SK-N-SH treated with all-trans-retinoic acid at 6 μM for 48 hours (cell line): ENCODE data around the gene TMEM119.

ENCODE experiments used
- ATAC-seq: fragments of 200-7000 bp; cut with Tn5 transposase; 3 replicates; pipeline ENCODE4 v1.9.1; 2020; ENCODE audit warnings: mild to moderate bottlenecking, moderate library complexity
- ARNTL ChIP-seq: fragments of 450-650 bp; formaldehyde crosslinking; IDR thresholded peaks from 2 replicates; pipeline ENCODE4 v1.5.0; 2020; ENCODE audit warnings: low read depth, mild to moderate bottlenecking, moderate library complexity, borderline replicate concordance
- CSDC2 ChIP-seq: fragments of 250-450 bp; sonication (Bioruptor Pico); IDR thresholded peaks from 2 replicates; pipeline ENCODE4 v1.5.0; 2020; ENCODE audit warnings: mild to moderate bottlenecking, moderate library complexity
- ESRRG ChIP-seq: fragments of 250-450 bp; sonication (Bioruptor Pico); IDR thresholded peaks from 2 replicates; pipeline ENCODE4 v1.6.1; 2021; ENCODE audit warnings: mild to moderate bottlenecking
- GLIS3 ChIP-seq: fragments of 250-450 bp; sonication (Bioruptor Pico); IDR thresholded peaks from 2 replicates; pipeline ENCODE4 v1.5.0; 2020; ENCODE audit warnings: mild to moderate bottlenecking, moderate library complexity
- ISL1 ChIP-seq: fragments of 250-450 bp; sonication (Bioruptor Pico); IDR thresholded peaks from 2 replicates; pipeline ENCODE4 v2.1.2; 2022; ENCODE audit warnings: mild to moderate bottlenecking, moderate library complexity
- OSR1 ChIP-seq: fragments of 250-450 bp; sonication (Bioruptor Pico); IDR thresholded peaks from 2 replicates; pipeline ENCODE4 v1.8.0; 2022; ENCODE audit warnings: moderate library complexity, mild to moderate bottlenecking, inconsistent platforms
- PPARA ChIP-seq: fragments of 250-450 bp; sonication (Bioruptor Pico); IDR thresholded peaks from 2 replicates; pipeline ENCODE4 v1.5.0; 2020; ENCODE audit warnings: mild to moderate bottlenecking, borderline replicate concordance
- RARB ChIP-seq: fragments of 250-450 bp; sonication (Bioruptor Pico); IDR thresholded peaks from 2 replicates; pipeline ENCODE4 v1.8.0; 2021; ENCODE audit warnings: mild to moderate bottlenecking, moderate library complexity
- SNAI2 ChIP-seq: fragments of 250-450 bp; sonication (Bioruptor Pico); IDR thresholded peaks from 2 replicates; pipeline ENCODE4 v1.5.0; 2020; ENCODE audit warnings: mild to moderate bottlenecking, moderate library complexity
- ZC3H10 ChIP-seq: fragments of 250-450 bp; sonication (Bioruptor Pico); IDR thresholded peaks from 2 replicates; pipeline ENCODE4 v1.5.1; 2021; ENCODE audit warnings: mild to moderate bottlenecking, moderate library complexity
- ZNF565 ChIP-seq: fragments of 450-650 bp; formaldehyde crosslinking; conservative IDR thresholded peaks from 2 replicates; pipeline ENCODE4 v1.5.0; 2020; ENCODE audit warnings: low read depth, mild to moderate bottlenecking, moderate library complexity
- ZNF70 ChIP-seq: fragments of 450-650 bp; formaldehyde crosslinking; IDR thresholded peaks from 2 replicates; pipeline ENCODE4 v1.5.0; 2020; ENCODE audit warnings: mild to moderate bottlenecking, moderate library complexity
- ZNF8 ChIP-seq: fragments of 450-650 bp; formaldehyde crosslinking; IDR thresholded peaks from 2 replicates; pipeline ENCODE4 v1.5.0; 2020; ENCODE audit warnings: mild to moderate bottlenecking, moderate library complexity
- TF ChIP-seq, protein P1 (sequence below): fragments of 250-450 bp; sonication (Bioruptor Pico); IDR thresholded peaks from 2 replicates; pipeline ENCODE4 v1.8.0; 2020; ENCODE audit warnings: mild to moderate bottlenecking, moderate library complexity, borderline replicate concordance
- TF ChIP-seq, protein P2 (sequence below): fragments of 250-450 bp; sonication (Bioruptor Pico); IDR thresholded peaks from 2 replicates; pipeline ENCODE4 v1.5.1; 2021; ENCODE audit warnings: mild to moderate bottlenecking, moderate library complexity
- TF ChIP-seq, protein P3 (sequence below): fragments of 250-450 bp; sonication (Bioruptor Pico); IDR thresholded peaks from 2 replicates; pipeline ENCODE4 v1.5.1; 2020; ENCODE audit warnings: low read depth, mild to moderate bottlenecking, moderate library complexity
- TF ChIP-seq, protein P4 (sequence below): fragments of 250-450 bp; sonication (Bioruptor Pico); IDR thresholded peaks from 2 replicates; pipeline ENCODE4 v1.5.0; 2020; ENCODE audit warnings: mild to moderate bottlenecking, moderate library complexity

TMEM119 gene

DNA sequence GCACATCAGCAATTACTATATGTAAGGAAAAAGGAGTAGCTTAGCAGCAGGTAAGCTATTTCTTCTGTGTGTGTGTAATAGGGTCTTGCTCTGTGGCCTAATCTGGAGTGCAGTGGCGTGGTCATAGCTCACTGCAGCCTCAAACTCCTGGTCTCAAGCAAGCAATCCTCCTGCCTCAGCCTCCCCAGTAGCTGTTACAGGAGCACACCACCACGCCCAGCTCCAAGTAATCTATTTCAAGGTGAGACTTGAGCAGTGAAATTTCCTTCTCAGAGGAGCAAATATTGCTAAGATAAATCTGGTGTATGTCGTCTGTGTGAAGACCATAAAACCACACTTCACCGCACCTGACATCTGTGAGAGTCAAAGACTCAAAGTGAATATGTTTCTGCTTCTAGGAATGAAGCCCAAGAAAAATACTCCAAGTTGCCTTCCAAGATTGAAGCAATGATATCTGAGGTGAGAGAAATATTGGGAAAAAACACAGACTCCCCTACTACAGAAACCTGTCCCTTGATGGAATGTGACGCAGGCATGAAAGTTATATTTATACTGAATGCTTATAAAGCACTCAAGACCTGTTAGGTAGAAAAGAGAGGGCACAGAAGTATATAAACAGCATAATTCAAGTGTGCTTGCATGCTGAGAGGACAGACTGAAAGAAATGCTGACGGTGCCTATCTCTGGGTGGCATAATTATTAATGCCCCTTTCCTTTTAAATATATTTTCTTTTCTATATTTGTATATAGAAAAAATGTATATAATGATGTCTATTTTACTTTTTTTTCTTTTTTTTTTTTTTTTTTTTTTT is 38.3 kb upstream of the TMEM119 start (continued):
- TF ChIP-seq, protein P1, sequence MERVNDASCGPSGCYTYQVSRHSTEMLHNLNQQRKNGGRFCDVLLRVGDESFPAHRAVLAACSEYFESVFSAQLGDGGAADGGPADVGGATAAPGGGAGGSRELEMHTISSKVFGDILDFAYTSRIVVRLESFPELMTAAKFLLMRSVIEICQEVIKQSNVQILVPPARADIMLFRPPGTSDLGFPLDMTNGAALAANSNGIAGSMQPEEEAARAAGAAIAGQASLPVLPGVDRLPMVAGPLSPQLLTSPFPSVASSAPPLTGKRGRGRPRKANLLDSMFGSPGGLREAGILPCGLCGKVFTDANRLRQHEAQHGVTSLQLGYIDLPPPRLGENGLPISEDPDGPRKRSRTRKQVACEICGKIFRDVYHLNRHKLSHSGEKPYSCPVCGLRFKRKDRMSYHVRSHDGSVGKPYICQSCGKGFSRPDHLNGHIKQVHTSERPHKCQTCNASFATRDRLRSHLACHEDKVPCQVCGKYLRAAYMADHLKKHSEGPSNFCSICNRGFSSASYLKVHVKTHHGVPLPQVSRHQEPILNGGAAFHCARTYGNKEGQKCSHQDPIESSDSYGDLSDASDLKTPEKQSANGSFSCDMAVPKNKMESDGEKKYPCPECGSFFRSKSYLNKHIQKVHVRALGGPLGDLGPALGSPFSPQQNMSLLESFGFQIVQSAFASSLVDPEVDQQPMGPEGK (CRISPR knock-in tag) = no peak

DNA sequence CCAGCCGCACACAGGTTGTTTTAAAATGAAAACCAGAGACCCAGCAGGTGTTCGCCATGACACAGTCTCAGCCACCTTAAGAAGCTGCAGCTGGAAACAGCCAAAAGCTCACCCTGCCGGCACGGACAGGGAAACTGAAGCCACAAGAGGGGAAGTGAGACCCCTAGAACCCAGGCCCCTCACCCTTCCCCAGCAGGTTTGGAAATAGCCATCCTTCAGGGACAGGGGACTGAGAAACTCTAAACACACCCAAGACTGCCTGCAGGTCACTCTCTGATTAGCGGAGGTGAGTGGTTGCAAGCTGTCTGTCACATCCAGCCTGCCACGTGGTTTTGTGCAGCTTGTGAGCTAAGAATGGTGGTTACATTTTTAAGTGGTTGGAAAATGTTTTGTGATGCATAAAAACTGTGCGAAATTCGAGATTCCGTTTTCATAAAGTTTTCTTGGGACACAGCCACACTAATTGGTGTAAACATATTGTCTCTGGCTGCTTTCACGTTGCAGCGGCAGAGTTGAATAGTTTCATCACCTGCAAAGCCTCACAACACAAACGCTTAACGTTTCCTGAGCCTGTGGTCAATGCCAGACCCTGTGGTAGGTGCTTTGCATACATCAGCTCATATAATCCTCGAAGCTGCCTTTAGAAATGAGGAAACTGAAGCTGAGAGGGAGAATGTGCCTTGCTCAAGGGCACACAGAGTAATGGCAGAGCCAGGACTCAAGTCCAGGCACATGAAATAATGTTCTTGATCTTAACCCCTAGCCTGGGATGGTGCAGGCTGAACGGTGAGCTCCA is 37.5 kb upstream of the TMEM119 start:
- TF ChIP-seq GLIS3 (no peak), ZNF8 (no peak), ISL1 (no peak), RARB (CRISPR knock-in tag) (no peak), ZNF70 (CRISPR knock-in tag) (no peak), CSDC2 (CRISPR knock-in tag) (no peak), ESRRG (CRISPR knock-in tag) (no peak)
- TF ChIP-seq, protein P2, sequence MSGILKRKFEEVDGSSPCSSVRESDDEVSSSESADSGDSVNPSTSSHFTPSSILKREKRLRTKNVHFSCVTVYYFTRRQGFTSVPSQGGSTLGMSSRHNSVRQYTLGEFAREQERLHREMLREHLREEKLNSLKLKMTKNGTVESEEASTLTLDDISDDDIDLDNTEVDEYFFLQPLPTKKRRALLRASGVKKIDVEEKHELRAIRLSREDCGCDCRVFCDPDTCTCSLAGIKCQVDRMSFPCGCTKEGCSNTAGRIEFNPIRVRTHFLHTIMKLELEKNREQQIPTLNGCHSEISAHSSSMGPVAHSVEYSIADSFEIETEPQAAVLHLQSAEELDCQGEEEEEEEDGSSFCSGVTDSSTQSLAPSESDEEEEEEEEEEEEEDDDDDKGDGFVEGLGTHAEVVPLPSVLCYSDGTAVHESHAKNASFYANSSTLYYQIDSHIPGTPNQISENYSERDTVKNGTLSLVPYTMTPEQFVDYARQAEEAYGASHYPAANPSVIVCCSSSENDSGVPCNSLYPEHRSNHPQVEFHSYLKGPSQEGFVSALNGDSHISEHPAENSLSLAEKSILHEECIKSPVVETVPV (CRISPR knock-in tag) = no peak
- TF ChIP-seq, protein P1 (CRISPR knock-in tag) = no peak
- peak; percentile 1; the same call in 2 of the 3 replicates for ATAC-seq

DNA sequence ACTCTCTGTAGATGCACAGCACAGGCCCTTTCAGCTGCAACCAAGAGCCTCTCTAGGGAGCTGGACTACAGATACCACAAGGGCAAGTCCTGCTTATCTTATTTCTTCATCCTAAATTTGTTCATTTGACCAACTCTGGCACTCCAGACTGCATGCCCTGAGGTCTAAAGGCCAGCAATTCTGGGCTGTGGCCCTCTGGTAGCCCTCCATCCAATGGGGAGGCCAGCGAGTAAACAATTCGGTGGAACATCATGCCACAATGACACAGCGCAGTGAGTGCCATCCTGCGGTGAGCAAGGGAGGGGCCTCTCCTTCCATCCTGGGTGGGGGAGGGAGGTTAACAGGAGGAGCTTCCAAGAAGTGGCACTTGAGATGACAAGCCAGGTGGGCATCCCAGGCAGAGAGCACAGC is 36.5 kb upstream of the TMEM119 start:
- TF ChIP-seq ZNF565 (no peak), ARNTL (CRISPR knock-in tag) (no peak), ZC3H10 (CRISPR knock-in tag) (no peak), SNAI2 (CRISPR knock-in tag) (no peak), CSDC2 (CRISPR knock-in tag) (no peak), ISL1 (no peak), RARB (CRISPR knock-in tag) (no peak), OSR1 (CRISPR knock-in tag) (no peak), PPARA (CRISPR knock-in tag) (no peak), ESRRG (CRISPR knock-in tag) (no peak)
- TF ChIP-seq, protein P3, sequence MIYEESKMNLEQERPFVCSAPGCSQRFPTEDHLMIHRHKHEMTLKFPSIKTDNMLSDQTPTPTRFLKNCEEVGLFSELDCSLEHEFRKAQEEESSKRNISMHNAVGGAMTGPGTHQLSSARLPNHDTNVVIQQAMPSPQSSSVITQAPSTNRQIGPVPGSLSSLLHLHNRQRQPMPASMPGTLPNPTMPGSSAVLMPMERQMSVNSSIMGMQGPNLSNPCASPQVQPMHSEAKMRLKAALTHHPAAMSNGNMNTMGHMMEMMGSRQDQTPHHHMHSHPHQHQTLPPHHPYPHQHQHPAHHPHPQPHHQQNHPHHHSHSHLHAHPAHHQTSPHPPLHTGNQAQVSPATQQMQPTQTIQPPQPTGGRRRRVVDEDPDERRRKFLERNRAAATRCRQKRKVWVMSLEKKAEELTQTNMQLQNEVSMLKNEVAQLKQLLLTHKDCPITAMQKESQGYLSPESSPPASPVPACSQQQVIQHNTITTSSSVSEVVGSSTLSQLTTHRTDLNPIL (CRISPR knock-in tag) = no peak
- TF ChIP-seq, protein P4, sequence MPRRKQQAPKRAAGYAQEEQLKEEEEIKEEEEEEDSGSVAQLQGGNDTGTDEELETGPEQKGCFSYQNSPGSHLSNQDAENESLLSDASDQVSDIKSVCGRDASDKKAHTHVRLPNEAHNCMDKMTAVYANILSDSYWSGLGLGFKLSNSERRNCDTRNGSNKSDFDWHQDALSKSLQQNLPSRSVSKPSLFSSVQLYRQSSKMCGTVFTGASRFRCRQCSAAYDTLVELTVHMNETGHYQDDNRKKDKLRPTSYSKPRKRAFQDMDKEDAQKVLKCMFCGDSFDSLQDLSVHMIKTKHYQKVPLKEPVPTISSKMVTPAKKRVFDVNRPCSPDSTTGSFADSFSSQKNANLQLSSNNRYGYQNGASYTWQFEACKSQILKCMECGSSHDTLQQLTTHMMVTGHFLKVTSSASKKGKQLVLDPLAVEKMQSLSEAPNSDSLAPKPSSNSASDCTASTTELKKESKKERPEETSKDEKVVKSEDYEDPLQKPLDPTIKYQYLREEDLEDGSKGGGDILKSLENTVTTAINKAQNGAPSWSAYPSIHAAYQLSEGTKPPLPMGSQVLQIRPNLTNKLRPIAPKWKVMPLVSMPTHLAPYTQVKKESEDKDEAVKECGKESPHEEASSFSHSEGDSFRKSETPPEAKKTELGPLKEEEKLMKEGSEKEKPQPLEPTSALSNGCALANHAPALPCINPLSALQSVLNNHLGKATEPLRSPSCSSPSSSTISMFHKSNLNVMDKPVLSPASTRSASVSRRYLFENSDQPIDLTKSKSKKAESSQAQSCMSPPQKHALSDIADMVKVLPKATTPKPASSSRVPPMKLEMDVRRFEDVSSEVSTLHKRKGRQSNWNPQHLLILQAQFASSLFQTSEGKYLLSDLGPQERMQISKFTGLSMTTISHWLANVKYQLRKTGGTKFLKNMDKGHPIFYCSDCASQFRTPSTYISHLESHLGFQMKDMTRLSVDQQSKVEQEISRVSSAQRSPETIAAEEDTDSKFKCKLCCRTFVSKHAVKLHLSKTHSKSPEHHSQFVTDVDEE = no peak
- TF ChIP-seq, protein P2 (CRISPR knock-in tag) = no peak
- no peak for ATAC-seq
